Stimulated activated CD4-positive, alpha-beta T cell treated with anti-CD3 and anti-CD28 coated beads, TNF-alpha, amount 100 ng/mL, for 4 hours (primary cell): Measurements from ENCODE around the gene LRRC63.
"Not testable (repeated sequence)": the region's sequence is repeated elsewhere in the genome, so short reads cannot be mapped to it uniquely, and the experiment has no call there.

ENCODE experiments used
- DNase-seq, 3 experiments: peaks; one replicate each; pipeline ENCODE4 v3.0.0-alpha.2; 2020; ENCODE audit warnings: low read depth in 3 of 3

The LRRC63 gene

GRCh38 chr13:46235286-46235685 lies 23.6 kb downstream of the LRRC63 start:
- no peak for DNase-seq

- DNase-seq: no peak
These were observed 53.6 kb downstream of the LRRC63 start for GRCh38 chr13:46265292-46265691.

- DNase-seq: no peak
These were observed 55.4 kb downstream of the LRRC63 start for GRCh38 chr13:46267166-46267565.

GRCh38 chr13:46270416-46270815 lies 58.7 kb downstream of the LRRC63 start:
- DNase-seq: no peak

- no peak for DNase-seq
These were observed 62.5 kb downstream of the LRRC63 start for GRCh38 chr13:46274094-46274698.

GRCh38 chr13:46278474-46278873 lies 66.7 kb downstream of the LRRC63 start:
- DNase-seq: no peak

GRCh38 chr13:46281779-46282178 lies 70.1 kb downstream of the LRRC63 start:
- DNase-seq: no peak

- DNase-seq: not testable (repeated sequence)
These were observed 72.4 kb downstream of the LRRC63 start for GRCh38 chr13:46283912-46284824.

GRCh38 chr13:46286972-46287371 lies 75.2 kb downstream of the LRRC63 start:
- DNase-seq: no peak

GRCh38 chr13:46288570-46289259 lies 77.0 kb downstream of the LRRC63 start:
- DNase-seq: no peak

- DNase-seq: no peak
These were observed 77.7 kb downstream of the LRRC63 start for GRCh38 chr13:46289260-46289955.

- DNase-seq: no peak
These were observed 78.7 kb downstream of the LRRC63 start for GRCh38 chr13:46290434-46290833.

GRCh38 chr13:46293436-46293835 lies 81.7 kb downstream of the LRRC63 start:
- DNase-seq: no peak

- DNase-seq: peak in 1 of 3 experiments; percentile 21
These were observed 83.9 kb downstream of the LRRC63 start for GRCh38 chr13:46295491-46296114.

GRCh38 chr13:46296115-46296822 lies 84.5 kb downstream of the LRRC63 start:
- no peak for DNase-seq

- no peak for DNase-seq
These were observed 85.2 kb downstream of the LRRC63 start for GRCh38 chr13:46296921-46297320.

- no peak for DNase-seq
These were observed 85.7 kb downstream of the LRRC63 start for GRCh38 chr13:46297361-46297811.

GRCh38 chr13:46303742-46304385 lies 92.1 kb downstream of the LRRC63 start:
- no peak for DNase-seq

- no peak for DNase-seq
These were observed 92.8 kb downstream of the LRRC63 start for GRCh38 chr13:46304546-46304945.

- DNase-seq: no peak
These were observed 95.8 kb downstream of the LRRC63 start for GRCh38 chr13:46307554-46307953.
